ENCODE results near the gene IL17RB.

IL17RB gene

DNA sequence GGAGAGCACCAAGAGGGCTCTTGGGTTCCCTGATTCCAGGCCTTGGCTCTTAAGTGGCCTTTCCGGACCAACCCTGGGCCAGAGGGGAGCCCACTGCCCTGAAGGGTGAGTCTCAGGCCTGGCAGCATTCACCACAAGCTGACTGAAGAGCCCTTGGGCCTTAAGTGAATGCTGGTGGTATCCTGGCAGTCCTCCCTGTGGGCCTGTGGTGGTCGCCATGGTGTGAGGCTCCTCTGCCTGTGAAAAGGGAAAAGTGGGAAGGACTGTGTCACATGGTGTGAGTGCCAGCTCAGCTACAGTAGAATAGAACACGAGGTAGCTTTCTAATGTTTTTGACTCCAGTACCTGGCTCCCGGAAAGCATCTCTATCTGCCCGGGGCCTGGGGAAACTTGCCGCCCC, 15.4 kb upstream of the IL17RB start:
- DNase-seq (ENCODE audit: low read depth): no peak

DNA sequence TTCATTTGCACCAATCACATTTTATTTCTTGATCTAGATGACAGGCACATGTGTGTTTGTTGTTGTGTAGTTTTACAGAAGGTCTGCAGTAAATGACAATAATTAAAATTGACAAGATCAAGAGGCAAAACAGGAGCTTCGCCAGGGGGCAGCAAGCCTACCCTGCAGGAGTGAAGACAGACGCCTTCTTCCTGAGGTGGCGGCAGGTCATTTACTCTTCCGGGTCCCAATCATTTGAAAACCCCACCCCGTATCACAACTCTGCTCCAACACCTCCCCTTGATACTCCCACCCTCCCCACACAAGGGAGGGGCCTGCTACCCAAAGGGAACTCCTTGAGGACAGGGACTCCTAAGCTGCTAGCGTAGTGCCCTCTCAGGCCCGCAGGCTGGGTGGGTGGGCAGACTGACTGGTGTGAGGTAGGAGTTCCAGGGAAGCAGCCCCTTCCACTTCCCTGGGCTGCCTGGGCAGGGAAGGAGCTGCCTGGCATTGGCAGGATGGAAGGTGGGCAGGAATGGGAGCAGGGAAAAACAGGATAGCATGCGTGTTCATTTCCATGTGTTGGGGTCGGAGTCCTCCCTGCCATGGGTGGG, 13.2 kb upstream of the IL17RB start:
- DNase-seq (ENCODE audit: low read depth): no peak

DNA sequence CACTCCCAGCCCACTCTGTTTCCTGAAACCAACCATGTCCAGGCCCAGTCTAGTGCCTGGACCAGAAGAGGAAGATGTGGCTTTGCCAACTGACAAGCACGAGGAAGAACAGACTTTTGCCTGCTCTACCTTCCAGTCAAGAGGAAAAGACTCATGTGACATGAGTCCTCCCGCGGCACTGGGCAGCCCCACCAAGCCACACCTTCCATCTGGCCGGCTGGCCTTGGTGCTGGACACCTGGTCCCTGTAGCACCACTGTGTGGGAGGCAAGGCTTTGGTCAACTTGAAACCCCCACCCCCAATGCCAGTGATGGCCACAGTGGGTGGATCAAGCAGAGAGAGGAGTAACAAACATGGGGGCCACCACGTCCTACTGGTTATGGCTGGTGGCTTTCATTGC, 12.7 kb upstream of the IL17RB start:
- DNase-seq (ENCODE audit: low read depth): no peak

DNA sequence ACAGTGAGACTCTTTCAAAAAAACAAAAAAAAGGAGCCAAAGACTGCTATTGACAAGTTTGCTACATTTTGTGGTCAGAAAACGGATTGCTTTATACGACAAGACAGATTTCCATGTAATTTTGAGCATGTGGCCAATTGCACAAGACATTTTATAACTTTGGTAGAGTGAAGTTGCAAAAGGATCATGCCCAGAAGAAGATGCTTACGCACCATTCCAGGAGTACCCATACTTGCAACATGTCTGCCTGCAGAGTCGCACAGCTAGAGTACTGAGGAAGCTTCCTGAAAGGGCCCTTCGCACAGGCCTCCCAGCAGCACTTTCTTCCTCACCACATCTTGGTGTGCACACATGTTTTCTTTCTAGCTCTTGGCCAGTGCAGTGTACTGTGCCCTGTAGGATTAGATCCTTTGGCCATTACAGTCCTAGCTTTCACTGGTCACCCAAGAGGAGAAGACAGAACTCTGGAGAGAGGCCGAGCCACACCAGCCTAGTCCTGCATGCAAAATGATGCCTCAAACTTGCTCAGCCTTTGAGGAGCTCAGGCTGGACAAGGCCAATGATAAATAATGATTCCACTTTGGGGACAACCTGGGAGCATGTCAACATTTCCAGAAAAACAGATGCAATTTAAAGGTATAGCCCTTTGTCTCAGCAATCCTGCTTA, 11.8 kb upstream of the IL17RB start:
- no peak for DNase-seq (ENCODE audit: low read depth)

DNA sequence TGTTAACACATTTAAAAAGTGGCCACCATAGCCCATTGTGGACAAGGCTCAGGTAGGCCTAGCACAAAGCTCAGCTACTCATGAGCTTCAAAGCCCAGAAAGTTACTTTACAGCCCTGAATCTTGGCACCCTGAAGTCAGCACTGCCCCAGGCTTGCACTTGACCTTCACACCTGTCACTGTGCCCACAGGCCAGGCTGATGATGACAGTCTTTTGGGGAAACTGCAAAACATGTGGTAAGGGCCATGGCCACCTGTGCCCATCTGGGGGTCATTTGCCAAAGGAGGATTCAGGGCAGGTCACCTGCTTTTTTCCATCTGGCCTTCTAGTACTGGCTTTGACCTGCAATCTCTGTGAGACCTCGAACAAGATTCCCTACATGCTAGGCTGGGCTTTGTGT, 11.1 kb upstream of the IL17RB start:
- no peak for DNase-seq (ENCODE audit: low read depth)

- DNase-seq (ENCODE audit: low read depth): no peak
Measured at GRCh38 chr3:53836084-53836872, 10.1 kb upstream of the IL17RB start.

- no peak for DNase-seq (ENCODE audit: low read depth)
Measured at GRCh38 chr3:53837331-53837730, 9.0 kb upstream of the IL17RB start.

DNA sequence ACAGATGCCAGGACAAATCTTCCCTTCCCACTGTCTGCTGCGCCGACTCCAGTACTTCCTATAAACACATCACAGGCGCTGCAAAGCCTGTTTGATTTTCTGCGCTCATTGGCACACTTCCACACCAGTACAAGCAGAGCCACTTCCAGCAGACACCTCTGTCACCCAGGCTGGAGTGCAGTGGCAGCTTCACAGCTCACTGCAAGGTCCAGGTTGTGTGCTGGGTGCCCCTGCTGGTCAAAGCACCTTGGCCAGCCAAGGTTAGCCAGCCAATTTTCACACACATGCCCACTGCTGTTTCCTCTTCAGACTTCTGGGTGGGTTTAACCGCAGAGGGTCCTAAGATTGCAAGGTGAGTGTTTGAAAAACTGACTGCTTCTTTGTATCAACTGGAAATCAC, 5.1 kb upstream of the IL17RB start:
- DNase-seq (ENCODE audit: low read depth): no peak

DNA sequence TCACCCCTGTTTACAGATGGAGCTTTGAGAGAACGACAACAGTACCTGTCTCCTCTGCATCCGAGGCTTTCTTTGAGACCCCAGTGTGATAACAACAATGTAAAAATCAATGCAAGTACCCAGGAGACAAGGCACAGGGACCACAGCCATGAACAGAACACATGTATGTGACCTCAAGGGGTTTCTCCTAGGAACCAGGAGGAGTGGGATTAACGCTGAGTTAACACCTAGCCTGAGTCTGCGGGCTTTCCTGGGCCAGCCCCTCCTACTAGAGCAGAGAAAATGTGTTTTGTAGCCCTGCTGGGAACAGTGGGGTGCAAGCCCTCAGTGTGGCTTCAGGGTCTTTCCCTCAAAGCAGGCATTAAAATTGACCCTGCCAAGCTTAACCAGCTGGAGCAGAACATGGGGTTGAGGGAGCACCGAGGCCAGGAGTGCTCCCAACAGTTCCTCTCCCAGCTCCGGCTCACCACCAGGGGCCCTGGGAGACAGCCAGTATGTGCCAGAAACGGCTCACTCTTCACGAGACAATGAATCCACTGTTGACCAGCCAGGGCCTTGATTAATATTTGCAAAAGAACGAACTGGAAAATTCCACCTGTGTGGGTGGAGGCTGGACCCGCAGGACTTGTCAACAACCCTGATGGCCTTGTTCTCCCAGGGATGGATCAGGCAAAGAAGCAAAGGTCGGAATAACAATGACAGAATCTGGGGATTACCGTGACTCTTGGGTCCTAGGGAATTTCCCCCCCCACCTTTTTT, 3.8 kb upstream of the IL17RB start:
- no peak for DNase-seq (ENCODE audit: low read depth)

- no peak for DNase-seq (ENCODE audit: low read depth)
Measured at GRCh38 chr3:53843195-53844177, 2.9 kb upstream of the IL17RB start.

DNA sequence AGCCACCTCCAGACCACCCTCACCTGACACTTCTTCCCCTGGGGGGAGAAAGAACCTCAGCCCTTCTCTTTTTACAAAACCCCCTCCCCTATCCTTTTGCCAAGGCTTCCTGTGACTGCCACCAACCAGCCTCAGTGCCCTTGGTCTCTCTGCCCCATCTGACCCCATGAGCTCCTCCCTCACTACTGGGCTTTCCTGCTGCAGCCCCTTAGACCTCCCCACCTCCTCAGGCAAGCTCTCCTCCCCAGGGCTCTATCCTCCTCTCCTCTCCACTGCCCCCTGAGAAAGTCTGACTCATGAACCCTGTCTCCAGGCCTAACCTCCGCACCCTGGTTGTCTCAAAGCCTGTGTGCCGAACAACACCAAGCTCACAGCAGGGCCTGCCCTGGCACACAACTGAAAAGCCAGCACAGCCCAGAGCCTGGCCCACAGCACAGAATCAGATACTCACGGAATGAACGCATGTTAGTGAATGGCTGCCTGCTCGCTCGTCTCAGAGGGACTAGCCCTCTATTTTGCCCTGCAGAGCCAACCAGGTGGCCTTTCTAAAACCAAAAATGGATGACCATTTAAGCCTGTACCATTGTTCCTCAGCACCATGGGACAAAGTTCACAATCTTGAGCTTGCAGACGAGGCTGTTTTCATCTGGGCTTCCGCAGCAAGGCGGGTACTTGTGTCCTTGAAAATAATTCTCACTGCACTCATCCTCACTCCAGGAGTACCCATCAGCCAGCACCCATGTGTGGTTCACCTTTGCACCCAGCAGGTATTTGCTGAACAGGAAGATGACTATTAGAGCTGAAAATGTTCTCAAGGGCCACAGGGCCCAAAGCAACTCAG, 1.9 kb upstream of the IL17RB start:
- no peak for DNase-seq (ENCODE audit: low read depth)

DNA sequence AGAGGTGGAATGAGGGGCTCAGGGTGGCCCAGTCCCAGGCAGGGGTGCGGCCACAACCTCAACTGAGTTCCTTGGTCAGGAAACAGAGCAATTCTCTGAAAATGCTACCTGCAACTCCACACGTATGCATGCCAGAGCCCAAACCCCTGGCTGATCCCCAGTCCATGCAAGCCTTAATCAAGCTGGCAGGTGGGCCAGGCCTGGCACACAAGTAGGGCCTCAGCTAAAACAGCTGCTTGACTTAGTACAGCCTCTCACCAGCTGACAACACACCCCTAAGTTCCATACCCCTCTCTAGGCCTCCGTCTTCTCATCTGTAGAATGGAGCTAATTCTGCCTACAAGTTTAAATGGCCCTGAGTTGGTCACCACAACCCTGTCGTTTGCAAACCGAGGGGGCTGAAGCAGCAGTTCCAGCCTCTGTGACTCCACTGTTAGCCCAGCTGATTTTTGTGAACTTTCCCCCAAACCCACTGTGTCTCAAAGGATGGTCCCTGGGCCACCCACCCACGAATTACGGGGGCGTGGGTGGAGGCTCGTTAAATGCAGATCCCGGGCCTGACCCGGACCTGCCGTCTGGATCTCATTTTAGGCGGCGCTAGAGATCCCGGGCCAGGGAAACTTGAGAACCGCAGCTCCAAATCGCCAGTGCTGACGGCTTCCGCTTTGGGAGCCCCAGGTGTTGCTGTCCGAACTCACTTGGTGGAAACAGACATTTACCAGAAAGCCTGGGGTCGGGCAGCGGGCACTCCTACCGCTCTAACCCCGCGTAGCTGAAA, 1.1 kb upstream of the IL17RB start:
- DNase-seq (ENCODE audit: low read depth): peak; percentile 22

GRCh38 chr3:53845881-53846133, 561 bp upstream of the IL17RB start:
- DNase-seq (ENCODE audit: low read depth): no peak

DNA sequence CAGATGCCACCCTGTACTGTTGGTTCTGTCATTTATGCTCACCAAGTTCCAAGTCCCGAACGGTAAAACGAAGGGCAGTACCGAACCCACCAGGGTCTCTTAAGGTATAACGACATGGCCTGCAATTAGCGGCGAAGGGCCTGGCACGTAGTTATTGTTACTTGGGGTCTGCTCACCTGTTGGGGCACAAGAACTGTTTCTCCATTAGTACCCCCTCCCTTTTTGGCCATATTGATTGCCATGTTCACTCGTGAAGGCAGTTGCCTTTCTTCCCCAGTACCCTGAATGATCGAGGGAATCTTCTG, 435 bp downstream of the IL17RB start:
- no peak for DNase-seq (ENCODE audit: low read depth)

GRCh38 chr3:53849916-53850315, 3.5 kb downstream of the IL17RB start:
- no peak for DNase-seq (ENCODE audit: low read depth)

- DNase-seq (ENCODE audit: low read depth): peak; percentile 7
Measured at GRCh38 chr3:53850895-53851294, 4.5 kb downstream of the IL17RB start.

DNA sequence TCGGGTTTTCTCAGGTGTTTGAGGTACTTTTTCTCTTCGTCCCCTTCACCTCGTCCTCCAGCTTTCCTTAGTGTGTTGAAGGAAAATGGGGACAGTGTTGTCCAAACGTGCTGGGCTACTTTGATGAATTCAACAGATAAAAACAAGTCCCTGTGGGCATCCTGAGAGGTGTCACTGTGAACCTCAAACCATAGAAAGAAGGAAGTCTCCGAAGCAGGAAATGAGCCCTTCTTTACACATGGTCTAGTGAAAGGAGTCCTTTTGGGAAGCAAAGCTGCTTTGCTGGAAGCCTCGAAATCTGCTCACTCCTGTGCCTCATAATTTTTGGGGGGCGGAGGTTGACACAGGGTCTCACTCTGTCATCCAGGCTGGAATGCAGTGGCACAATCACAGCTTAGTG, 10.6 kb downstream of the IL17RB start:
- no peak for DNase-seq (ENCODE audit: low read depth)

GRCh38 chr3:53858096-53858741, 11.9 kb downstream of the IL17RB start:
- no peak for DNase-seq (ENCODE audit: low read depth)

- no peak for DNase-seq (ENCODE audit: low read depth)
Measured at GRCh38 chr3:53859178-53859577, 12.8 kb downstream of the IL17RB start.

DNA sequence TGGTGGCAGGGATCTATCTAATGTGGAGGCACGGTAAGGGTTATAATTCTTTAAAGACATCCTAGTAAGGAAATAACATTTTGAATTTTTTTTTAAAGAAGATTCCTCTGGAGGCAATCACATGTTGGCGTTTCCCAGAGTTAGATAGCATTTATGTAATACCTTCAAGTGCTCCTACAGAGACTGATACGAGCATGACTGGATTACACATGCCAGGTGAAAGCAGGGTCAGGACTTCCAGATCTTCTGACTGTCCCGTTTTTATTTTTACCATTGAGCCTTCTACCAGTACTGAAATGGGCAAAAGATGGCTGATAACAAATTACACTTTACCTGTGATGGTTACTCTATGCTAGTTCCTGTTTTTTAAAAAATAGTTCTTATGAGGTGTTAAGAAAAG, 13.8 kb downstream of the IL17RB start:
- DNase-seq (ENCODE audit: low read depth): no peak

All from stromal cell of bone marrow (primary cell).